H1 (cell line): ENCODE measurements around the gene FAM53A. TPM values are rescaled to one million over a fixed set of nuclear protein-coding genes. Genes with fewer than 3 reads are reported as not detected.

Experiments used
- CTCF ChIA-PET: fragments of 300-600 bp; sonication (Branson Sonifier 250); formaldehyde crosslinking; loops from one replicate; lab custom pipeline; 2021; ENCODE audit not compliant: partially characterized antibody; lab: Charles Lee
- POLR2A ChIA-PET: fragments of 300-600 bp; sonication (Branson Sonifier 250); formaldehyde crosslinking; loops from one replicate; lab custom pipeline; 2021; ENCODE audit warnings: inconsistent platforms; ENCODE audit not compliant: partially characterized antibody; lab: Charles Lee
- DNase-seq, 2 experiments: peaks; one replicate each; pipeline versions ENCODE4 v3.0.0 to v3.0.0-alpha.2; 2010 to 2022; ENCODE audit warnings: low spot score in 2 of 2, low read depth in 1 of 2, mixed read lengths in 1 of 2
- FAIRE-seq: peaks from 2 replicates; lab custom pipeline; 2011; peaks lifted over from hg19 to GRCh38; lab: Jason Lieb, UNC
- H2AFZ ChIP-seq: 2 replicates; pipeline ENCODE4 v1.8.1; 2012; ENCODE audit warnings: low read length, inconsistent platforms
- H2AK5ac ChIP-seq: 2 replicates; pipeline ENCODE4 v1.6.1; 2013; ENCODE audit warnings: low read depth, low read length
- H2BK120ac ChIP-seq: replicated peaks from 2 replicates; pipeline ENCODE3; 2013; ENCODE audit warnings: low read depth, low read length, inconsistent platforms
- H2BK12ac ChIP-seq: 2 replicates; pipeline ENCODE4 v1.6.1; 2013; ENCODE audit warnings: low read depth, low read length
- H2BK15ac ChIP-seq: 2 replicates; pipeline ENCODE4 v1.6.1; 2013; ENCODE audit warnings: low read length
- H2BK20ac ChIP-seq: 2 replicates; pipeline ENCODE4 v1.6.1; 2013; ENCODE audit warnings: low read length
- H2BK5ac ChIP-seq: 2 replicates; pipeline ENCODE4 v1.6.1; 2013; ENCODE audit warnings: low read depth, low read length
- H3K14ac ChIP-seq: 2 replicates; pipeline ENCODE4 v1.6.1; 2013; ENCODE audit warnings: inconsistent platforms; ENCODE audit not compliant: insufficient read length
- H3K18ac ChIP-seq: 2 replicates; pipeline ENCODE4 v1.6.1; 2013; ENCODE audit warnings: low read length; ENCODE audit errors: extremely low read depth
- H3K23ac ChIP-seq: 2 replicates; pipeline ENCODE4 v1.6.1; 2013; ENCODE audit warnings: inconsistent platforms; ENCODE audit not compliant: insufficient read length
- H3K23me2 ChIP-seq: 2 replicates; pipeline ENCODE4 v1.6.1; 2013; ENCODE audit warnings: low read depth, low read length
- H3K27ac ChIP-seq: 2 replicates; pipeline ENCODE4 v1.6.1; 2011; ENCODE audit warnings: low read depth, low read length, inconsistent platforms
- H3K27me3 ChIP-seq, 4 experiments: replicated peaks in 1 of 4; 1 replicate in 1 of 4; 2 replicates in 3 of 4; pipeline versions ENCODE4 v1.6.1 to v1.8.1; 2011 to 2013; ENCODE audit warnings: low read length in 3 of 4, mild to moderate bottlenecking in 3 of 4, inconsistent platforms in 2 of 4, mixed read lengths in 2 of 4, moderate library complexity in 1 of 4; ENCODE audit not compliant: control insufficient read depth in 3 of 4, insufficient read depth in 3 of 4; ENCODE audit errors: extremely low read depth in 1 of 4
- H3K36me3 ChIP-seq, 4 experiments: 2 replicates each; pipeline versions ENCODE4 v1.6.1 to v1.8.1; 2011 to 2013; ENCODE audit warnings: mild to moderate bottlenecking in 4 of 4, low read length in 3 of 4, moderate library complexity in 2 of 4, control low read depth in 1 of 4, inconsistent platforms in 1 of 4; ENCODE audit not compliant: insufficient read depth in 4 of 4, control insufficient read depth in 2 of 4
- H3K4ac ChIP-seq: replicated peaks from 2 replicates; pipeline ENCODE3; 2013; ENCODE audit warnings: low read length, low read depth, mixed read lengths, inconsistent platforms; ENCODE audit not compliant: insufficient read length
- H3K4me1 ChIP-seq, 4 experiments: replicated peaks in 1 of 4; 1 replicate in 1 of 4; 2 replicates in 3 of 4; pipeline versions ENCODE4 v1.6.1 to v1.8.1; 2011 to 2013; ENCODE audit warnings: low read length in 3 of 4, inconsistent platforms in 2 of 4, mixed read lengths in 1 of 4; ENCODE audit not compliant: insufficient read depth in 4 of 4, control insufficient read depth in 3 of 4
- H3K4me2 ChIP-seq, 2 experiments: 2 replicates each; pipeline versions ENCODE4 v1.6.1 to v1.8.1; 2011 to 2013; ENCODE audit warnings: low read depth in 2 of 2, low read length in 2 of 2, control low read depth in 1 of 2, inconsistent platforms in 1 of 2, mild to moderate bottlenecking in 1 of 2; ENCODE audit not compliant: insufficient read depth in 1 of 2
- H3K4me3 ChIP-seq, 4 experiments: fragments of 200-600, 300-600 bp in 1 of 4; sonication (generic), shearing (Covaris generic), sonication (Bioruptor Twin) in 1 of 4; 2 replicates each; pipeline versions ENCODE4 v1.5.1 to v1.8.1; 2011 to 2016; ENCODE audit warnings: low read length in 4 of 4, low read depth in 3 of 4, control low read depth in 2 of 4, inconsistent platforms in 2 of 4, mild to moderate bottlenecking in 2 of 4, mixed read lengths in 1 of 4, moderate library complexity in 1 of 4; ENCODE audit not compliant: insufficient read depth in 2 of 4; ENCODE audit errors: extremely low read depth in 1 of 4
- H3K56ac ChIP-seq: replicated peaks from 2 replicates; pipeline ENCODE3; 2013; ENCODE audit warnings: low read depth, mild to moderate bottlenecking, mixed read lengths, low read length, inconsistent platforms; ENCODE audit not compliant: insufficient read length
- H3K79me1 ChIP-seq: 2 replicates; pipeline ENCODE4 v1.6.1; 2013; ENCODE audit warnings: low read depth, low read length, control low read depth
- H3K79me2 ChIP-seq, 2 experiments: 2 replicates each; pipeline versions ENCODE4 v1.6.1 to v1.8.1; 2012 to 2013; ENCODE audit warnings: low read length in 2 of 2, mild to moderate bottlenecking in 2 of 2, inconsistent platforms in 1 of 2; ENCODE audit not compliant: insufficient read depth in 2 of 2, control insufficient read depth in 1 of 2
- H3K9ac ChIP-seq, 4 experiments: replicated peaks in 1 of 4; 1 replicate in 1 of 4; 2 replicates in 3 of 4; pipeline versions ENCODE4 v1.6.1 to v1.8.1; 2011 to 2013; ENCODE audit warnings: low read depth in 3 of 4, low read length in 3 of 4, control low read depth in 2 of 4, mild to moderate bottlenecking in 2 of 4, moderate library complexity in 2 of 4, inconsistent platforms in 1 of 4; ENCODE audit errors: extremely low read depth in 1 of 4
- H3K9me3 ChIP-seq, 2 experiments: 2 replicates each; pipeline versions ENCODE4 v1.6.1 to v1.8.1; 2012 to 2013; ENCODE audit warnings: mild to moderate bottlenecking in 2 of 2, moderate library complexity in 2 of 2, control low read depth in 1 of 2, inconsistent platforms in 1 of 2, low read depth in 1 of 2, low read length in 1 of 2, mixed read lengths in 1 of 2; ENCODE audit not compliant: insufficient read depth in 2 of 2
- H4K20me1 ChIP-seq, 2 experiments: replicated peaks in 1 of 2; 2 replicates each; pipeline versions ENCODE3 to v1.8.1; 2011 to 2013; ENCODE audit warnings: inconsistent platforms in 2 of 2, low read length in 2 of 2, mild to moderate bottlenecking in 1 of 2; ENCODE audit not compliant: insufficient read depth in 2 of 2, control insufficient read depth in 1 of 2
- H4K5ac ChIP-seq: 2 replicates; pipeline ENCODE4 v1.6.1; 2013; ENCODE audit warnings: low read length, low read depth, mixed read lengths, inconsistent platforms; ENCODE audit not compliant: insufficient read length
- H4K8ac ChIP-seq: 2 replicates; pipeline ENCODE4 v1.8.0; 2013; ENCODE audit warnings: mild to moderate bottlenecking, moderate library complexity, low read length, inconsistent platforms; ENCODE audit not compliant: insufficient read depth; ENCODE audit errors: extremely low read depth
- H4K91ac ChIP-seq: replicated peaks from 2 replicates; pipeline ENCODE3; 2013; ENCODE audit warnings: low read length, mixed read lengths, inconsistent platforms; ENCODE audit not compliant: insufficient read length
- BRCA1 ChIP-seq: IDR thresholded peaks from 2 replicates; pipeline ENCODE4 v1.6.1; 2012; ENCODE audit warnings: low read depth, low read length, improper control_type of control experiment
- CBX8 ChIP-seq: fragments of 300-800, 300-1000 bp; sonication (generic); IDR thresholded peaks from 2 replicates; pipeline ENCODE4 v1.7.1; 2016; ENCODE audit warnings: low read depth, low read length, borderline replicate concordance
- CEBPB ChIP-seq: IDR thresholded peaks from 2 replicates; pipeline ENCODE4 v1.6.1; 2012; ENCODE audit warnings: low read depth, low read length
- EGR1 ChIP-seq: IDR thresholded peaks from 2 replicates; pipeline ENCODE4 v1.6.1; 2011; ENCODE audit warnings: low read depth, low read length, borderline replicate concordance
- GTF2F1 ChIP-seq: IDR thresholded peaks from 2 replicates; pipeline ENCODE4 v1.6.1; 2012; ENCODE audit warnings: low read depth, low read length, improper control_type of control experiment, borderline replicate concordance
- MAFK ChIP-seq: IDR thresholded peaks from 2 replicates; pipeline ENCODE4 v1.6.1; 2012; ENCODE audit warnings: low read depth, mild to moderate bottlenecking, improper control_type of control experiment, low read length
- WGBS, 2 experiments: shearing (Covaris generic) in 1 of 2; methylation state at CpG; one replicate each; pipeline versions ENCODE4 v1.1.6 to v1.1.7; 2013 to 2015; ENCODE audit warnings: low lambda C conversion rate in 2 of 2, mixed read lengths in 2 of 2, inconsistent platforms in 1 of 2, low coverage in 1 of 2, missing lambda C conversion rate in 1 of 2; ENCODE audit not compliant: insufficient replicate concordance in 2 of 2, insufficient coverage in 1 of 2, insufficient read length in 1 of 2; ENCODE audit errors: extremely low coverage in 1 of 2, missing lambda C conversion rate in 1 of 2; 5-methylcytosine and 5-hydroxymethylcytosine counted together
- polyA plus RNA-seq, 7 experiments: library from polyadenylated mRNA; depleted of rRNA in 3 of 7; stranded (reverse) in 5 of 7; unstranded in 2 of 7; fragments of >200 nt in 5 of 7; fragments of 200-250 nt in 2 of 7; gene quantifications; 1 replicate in 5 of 7; 2 replicates in 1 of 7; 4 replicates in 1 of 7; pipeline versions ENCODE4 v1.2.1 to v1.2.3, GENCODE V29; 2011 to 2013; ENCODE audit warnings: missing spikeins in 2 of 7, mixed read lengths in 2 of 7
- total RNA-seq: library from RNA; stranded (reverse); fragmentation: NEBNext Ultra II Directional; extraction: Animal tissue kit (Norgen Biotek cat#: 25700); gene quantifications from 2 replicates; pipeline ENCODE4 v1.2.1, GENCODE V29; 2021

The FAM53A gene
- total and polyA plus RNA-seq, 2 of the 8 experiments (the other 6 are each of a cell fraction or from before 2014, with no cell fraction given): 1.9 to 2.0 TPM

DNA sequence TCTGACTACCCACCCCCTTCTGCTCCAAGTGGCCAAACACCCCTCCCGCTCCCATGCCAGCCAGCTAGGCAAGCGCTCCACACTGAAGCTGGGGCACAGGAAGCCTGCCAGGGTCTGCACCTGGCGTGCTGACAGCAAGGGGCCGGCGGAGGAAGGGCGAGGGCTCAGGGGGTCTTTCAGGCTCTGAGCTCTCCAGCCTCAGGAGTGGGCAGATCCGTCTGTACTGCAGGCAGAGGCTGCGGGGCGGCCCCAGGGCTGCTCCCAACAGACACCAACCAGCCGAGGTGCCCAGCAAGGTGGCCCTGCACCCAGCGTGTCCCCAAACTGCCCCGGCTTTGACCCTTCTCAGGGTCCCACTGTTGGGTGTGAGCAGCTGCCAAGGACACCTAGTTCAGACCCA is 14.8 kb downstream of the FAM53A start:
- H3K4ac ChIP-seq: no peak overlapping the region
- H3K9ac ChIP-seq: no peak overlapping the region
- H3K23me2 ChIP-seq: no peaks in the 10 kb centered on the region
- H3K14ac ChIP-seq: no peak overlapping the region
- H3K27me3 ChIP-seq: no peaks in the 10 kb centered on the region
- H2BK12ac ChIP-seq: no peak overlapping the region
- no peak overlapping the region for H3K4me2 ChIP-seq
- TF ChIP-seq BRCA1 (no peak), MAFK (no peak), EGR1 (no peak), GTF2F1 (no peak), CBX8 (no peak), CEBPB (no peak)
- ChIA-PET CTCF (interaction anchor here (0.6 to 1.0 kb wide), 3 partner anchors 16 to 63 kb away, joined by 3 to 4 read pairs (median 3); no protein-coding TSS in a partner anchor), POLR2A (interaction anchor here (0.9 kb wide), 1 partner anchor 15 kb away, joined by 3 read pairs; no protein-coding TSS in a partner anchor)
- no peak overlapping the region for H4K5ac ChIP-seq
- H2BK15ac ChIP-seq: no peak overlapping the region
- H4K20me1 ChIP-seq: no peaks in the 10 kb centered on the region
- H3K27ac ChIP-seq: no peak overlapping the region
- no peak overlapping the region for H2BK20ac ChIP-seq
- H3K9me3 ChIP-seq: no peaks in the 10 kb centered on the region
- no peak overlapping the region for H2AK5ac ChIP-seq
- H3K18ac ChIP-seq: no peak overlapping the region
- H3K23ac ChIP-seq: no peak overlapping the region
- no peak overlapping the region for H3K4me3 ChIP-seq
- H4K8ac ChIP-seq: peak overlapping the region; percentile 43; the same call in 1 of the 2 replicates
- H2AFZ ChIP-seq: no peak overlapping the region
- H2BK5ac ChIP-seq: no peak overlapping the region
- no peak overlapping the region for H4K91ac ChIP-seq
- WGBS, 2 experiments: 96% methylated on average over 12 of the region's 12 CpGs; no CpG with 5 or more reads in 1 of the 2 experiments
- peaks cover 0 to 5% (median 4%) of the 10 kb centered on the region in 4 experiments; a peak in 4 of 7 replicates for H3K4me1 ChIP-seq
- no peak for DNase-seq
- no peaks in the 10 kb centered on the region for H3K79me2 ChIP-seq
- FAIRE-seq: no peak
- H3K56ac ChIP-seq: no peak overlapping the region
- H2BK120ac ChIP-seq: no peak overlapping the region
- no peaks in the 10 kb centered on the region for H3K36me3 ChIP-seq
- H3K79me1 ChIP-seq: no peaks in the 10 kb centered on the region; the same call in 1 of the 2 replicates
